ENCODE results near the gene EME2. TPM values are rescaled to one million over a fixed set of nuclear protein-coding genes. Genes with fewer than 3 reads are reported as not detected.

Gene EME2
- total RNA-seq, 1 experiment from 2014 or later = 63.6 TPM

GRCh38 chr16:1810106-1810505 is 37.5 kb downstream of the EME2 start:
- no peak overlapping the region for H3K4me3 Mint-ChIP-seq
- no peak overlapping the region for H2BK15ac ChIP-seq (ENCODE audit: low read depth, low read length)

More at GRCh38 chr16:1810106-1810505, 37.5 kb downstream of the EME2 start:
- Histone ChIP-seq H4K91ac (ENCODE audit: insufficient read length, low read depth, low read length) (no peak overlapping the region), H2AFZ (ENCODE audit: low read length) (no peak overlapping the region), H3K27ac (ENCODE audit: insufficient read length, low read depth, low read length) (no peak overlapping the region), H2BK5ac (ENCODE audit: insufficient read length, low read length) (no peak overlapping the region), H2AK5ac (ENCODE audit: insufficient read length, low read length) (no peak overlapping the region), H3K23ac (ENCODE audit: insufficient read length, low read depth, low read length) (no peak overlapping the region), H2BK12ac (ENCODE audit: insufficient read length, low read depth, low read length) (no peak overlapping the region), H3K9ac (ENCODE audit: extremely low read depth, insufficient read length, low read length) (no peak overlapping the region), H2BK120ac (ENCODE audit: low read depth, low read length, poor library complexity, severe bottlenecking) (no peak overlapping the region), H3T11ph (ENCODE audit: low read length) (no peak overlapping the region), H3K27me3 (ENCODE audit: insufficient read depth, low read length) (no peaks in the 10 kb centered on the region), H4K5ac (ENCODE audit: insufficient read length, low read depth, low read length) (no peak overlapping the region), H3K4ac (ENCODE audit: low read depth, low read length) (no peak overlapping the region), H3K79me1 (ENCODE audit: insufficient read depth, low read depth, low read length, poor library complexity, severe bottlenecking) (no peaks in the 10 kb centered on the region), H3K79me2 (ENCODE audit: insufficient read depth, low read length) (no peaks in the 10 kb centered on the region), H3K9me3 (ENCODE audit: control insufficient read depth, low read depth, low read length) (no peaks in the 10 kb centered on the region), H3K18ac (ENCODE audit: insufficient read length, low read depth, low read length) (no peak overlapping the region), H3K4me1 (ENCODE audit: insufficient read depth, low read length) (no peaks in the 10 kb centered on the region), H3K56ac (ENCODE audit: insufficient read length, low read depth, low read length) (no peak overlapping the region), H2BK20ac (ENCODE audit: low read depth, low read length, poor library complexity, severe bottlenecking) (no peak overlapping the region), H4K20me1 (ENCODE audit: control insufficient read depth, insufficient read depth, insufficient read length) (no peaks in the 10 kb centered on the region), H3K23me2 (ENCODE audit: insufficient read length, low read depth, low read length, poor library complexity, severe bottlenecking) (no peaks in the 10 kb centered on the region), H3K14ac (ENCODE audit: insufficient read depth, low read length) (no peak overlapping the region), H3K4me2 (ENCODE audit: insufficient read depth, insufficient read length, low read length) (no peak overlapping the region), H4K8ac (replicated peaks; ENCODE audit: insufficient read length, low read depth, low read length) (no peak overlapping the region)
- Mint-ChIP-seq H3K36me3 (ENCODE audit: insufficient read depth in 1 of 3, low read depth in 3 of 3) (peaks cover 16 to 40% (median 17%) of the 10 kb centered on the region in 3 experiments), H3K4me1 (peaks cover 0 to 3% of the 10 kb centered on the region in 2 experiments; a peak in 2 of 4 replicates), H3K9me3 (peaks cover 2 to 4% of the 10 kb centered on the region in 2 experiments; a peak in 2 of 5 replicates), H3K27me3 (ENCODE audit: low read depth) (no peaks in the 10 kb centered on the region), H3K27ac (no peak overlapping the region; a peak in 1 of 7 replicates)
- no CpG with 5 or more reads among the region's 16 CpGs for WGBS (ENCODE audit: extremely low coverage, insufficient read length, low lambda C conversion rate)
- TF ChIP-seq CTCF (conservative IDR thresholded peaks at IDR 0.05) = no peak
- DNase-seq = no peak

Measured in H9 (cell line).